K562 (cell line): ENCODE data around the gene H2AZ2. TPM values are rescaled to one million over a fixed set of nuclear protein-coding genes. Genes with fewer than 3 reads are reported as not detected.
A peak's percentile ranks its signal among the peaks of the same experiment; 100 is the strongest.

Experiments
- ASH1L ChIP-seq: fragments of 450-650 bp; IDR thresholded peaks from 2 replicates; pipeline ENCODE4 v1.6.1; 2018; ENCODE audit warnings: borderline replicate concordance, mild to moderate bottlenecking, low read depth; ENCODE audit not compliant: partially characterized antibody
- BHLHE40 ChIP-seq: IDR thresholded peaks from 2 replicates; pipeline ENCODE4 v1.6.1; 2011; ENCODE audit warnings: low read length, improper control_type of control experiment
- CBX1 ChIP-seq: sonication (generic); IDR thresholded peaks from 2 replicates; pipeline ENCODE4 v1.6.1; 2016; ENCODE audit warnings: antibody characterized with exemption, low read depth, mild to moderate bottlenecking
- CSDE1 ChIP-seq, 2 experiments: fragments of 450-650 bp; IDR thresholded peaks; 2 replicates each; pipeline ENCODE4 v1.6.1; 2016; ENCODE audit warnings: mild to moderate bottlenecking in 1 of 2
- ELF4 ChIP-seq: fragments of 450-650 bp; formaldehyde crosslinking; IDR thresholded peaks from 2 replicates; pipeline ENCODE4 v1.4.0; 2022; ENCODE audit warnings: missing genetic modification characterization
- ETS2 ChIP-seq: IDR thresholded peaks from 2 replicates; pipeline ENCODE4 v1.6.1; 2016; ENCODE audit warnings: borderline replicate concordance, missing genetic modification characterization, mild to moderate bottlenecking, moderate library complexity, missing compliant biosample characterization; ENCODE audit not compliant: poor library complexity, severe bottlenecking
- HOXB6 ChIP-seq: fragments of 250-450 bp; sonication (Bioruptor Pico); IDR thresholded peaks from 2 replicates; pipeline ENCODE4 v1.5.1; 2022; ENCODE audit warnings: mild to moderate bottlenecking, borderline replicate concordance
- ID3 ChIP-seq, 2 experiments: fragments of 250-450 bp in 1 of 2; fragments of 450-650 bp in 1 of 2; sonication (Bioruptor Pico) in 1 of 2; IDR thresholded peaks; 2 replicates each; pipeline versions ENCODE4 v1.6.1 to v1.8.0; 2016 to 2021; ENCODE audit warnings: mild to moderate bottlenecking in 2 of 2, moderate library complexity in 2 of 2, missing compliant biosample characterization in 1 of 2, missing genetic modification characterization in 1 of 2
- MTF1 ChIP-seq: fragments of 250-450 bp; sonication (Bioruptor Pico); IDR thresholded peaks from 2 replicates; pipeline ENCODE4 v1.9.0; 2021; ENCODE audit warnings: moderate library complexity, mild to moderate bottlenecking, inconsistent platforms, borderline replicate concordance
- NFIC ChIP-seq: fragments of 450-650 bp; IDR thresholded peaks from 2 replicates; pipeline ENCODE4 v1.6.1; 2017; ENCODE audit warnings: mild to moderate bottlenecking, inconsistent platforms
- PCBP2 ChIP-seq: fragments of 200-400 bp; formaldehyde crosslinking; IDR thresholded peaks from 2 replicates; pipeline ENCODE4 v1.6.1; 2018; ENCODE audit warnings: low read length, low read depth, mild to moderate bottlenecking, moderate library complexity; ENCODE audit not compliant: poor library complexity, severe bottlenecking
- POLR2G ChIP-seq: fragments of 200-400 bp; formaldehyde crosslinking; IDR thresholded peaks from 2 replicates; pipeline ENCODE4 v1.6.1; 2017; ENCODE audit warnings: low read depth, mild to moderate bottlenecking, antibody characterized with exemption, low read length, moderate library complexity
- RBBP5 ChIP-seq: fragments of 200-600 bp; sonication (generic); IDR thresholded peaks from 2 replicates; pipeline ENCODE4 v1.6.1; 2012; ENCODE audit warnings: borderline replicate concordance, mild to moderate bottlenecking, low read length, control low read depth, inconsistent platforms; ENCODE audit not compliant: insufficient read depth, poor library complexity, severe bottlenecking
- SUPT5H ChIP-seq: fragments of 450-650 bp; IDR thresholded peaks from 2 replicates; pipeline ENCODE4 v1.6.1; 2016
- TEAD2 ChIP-seq: fragments of 450-650 bp; IDR thresholded peaks from 2 replicates; pipeline ENCODE4 v1.6.1; 2016; ENCODE audit warnings: missing genetic modification characterization, control low read depth, missing compliant biosample characterization
- TFE3 ChIP-seq: fragments of 450-650 bp; formaldehyde crosslinking; IDR thresholded peaks from 2 replicates; pipeline ENCODE4 v1.4.0; 2020; ENCODE audit warnings: mild to moderate bottlenecking, mixed read lengths
- U2AF2 ChIP-seq: fragments of 200-400 bp; formaldehyde crosslinking; optimal IDR thresholded peaks from 2 replicates; pipeline ENCODE3; 2017; ENCODE audit warnings: low read depth, mild to moderate bottlenecking, low read length
- ZNF609 ChIP-seq: sonication (generic); formaldehyde crosslinking; IDR thresholded peaks from 2 replicates; pipeline ENCODE4 v1.8.1; 2023; ENCODE audit warnings: missing genetic modification reagents, mild to moderate bottlenecking, borderline replicate concordance
- polyA plus RNA-seq, 8 experiments: library from polyadenylated mRNA; depleted of rRNA in 4 of 8; stranded (reverse) in 5 of 8; unstranded in 3 of 8; fragments of >200 nt; fragmentation: Nextera tagmentation in 2 of 8; fragmentation: Illumina TruSeq in 1 of 8; extraction: Ambion mirVana in 2 of 8; extraction: Trizol in 1 of 8; gene quantifications; 2 replicates each; pipeline versions ENCODE4 v1.2.1 to v1.2.3, GENCODE V29; 2011 to 2014; ENCODE audit warnings: inconsistent platforms in 1 of 8, missing spikeins in 1 of 8
- total RNA-seq, 7 experiments: library from RNA; depleted of rRNA in 6 of 7; stranded (reverse); fragments of >200 nt in 6 of 7; fragmentation: Illumina TruSeq in 2 of 7; extraction: Trizol in 2 of 7; gene quantifications; 2 replicates each; pipeline versions ENCODE4 v1.2.1 to v1.2.3, GENCODE V29; 2011 to 2021; ENCODE audit warnings: low replicate concordance in 1 of 7

Gene H2AZ2
- total and polyA plus RNA-seq, 9 of the 15 experiments (the other 6 are each of a cell fraction or from before 2014, with no cell fraction given): 105 to 382 (median 286) TPM

- TF ChIP-seq ID3 (CRISPR knock-in tag; IDR thresholded peaks at IDR 0.05) (no peak), ID3 (tag; IDR thresholded peaks at IDR 0.05) (0 out of 2 replicates have a peak, but pooled peaks have one; percentile 25), ELF4 (CRISPR knock-in tag) (peak; percentile 52; the same call in 1 of the 2 replicates), MTF1 (peak; percentile 100), TFE3 (CRISPR knock-in tag) (no peak), CBX1 (0 out of 2 replicates have a peak, but pooled peaks have one; percentile 44), POLR2G (peak; percentile 93), SUPT5H (peak; percentile 96), NFIC (peak; percentile 40), RBBP5 (peak; percentile 20), TEAD2 (tag) (no peak), ASH1L (peak; percentile 99), U2AF2 (no peak), HOXB6 (CRISPR knock-in tag) (no peak), CSDE1 (IDR thresholded peaks at IDR 0.05) (peak in 1 of 2 experiments; percentile 84; a peak in 2 of 4 replicates), ZNF609 (CRISPR knock-in tag) (no peak), ETS2 (no peak), BHLHE40 (0 out of 2 replicates have a peak, but pooled peaks have one; percentile 13), PCBP2 (no peak)
These were observed at the start of gene H2AZ2 (continued) for GRCh38 chr7:44847920-44848634.
